ENCODE measurements around the gene PRRT2. TPM values are rescaled to one million over a fixed set of nuclear protein-coding genes. Genes with fewer than 3 reads are reported as not detected.

PRRT2 gene
- total and polyA plus RNA-seq, 7 experiments from 2014 or later: 0.07 to 4.6 (median 2.4) TPM; not detected in 1

- H3K27me3 Mint-ChIP-seq: no peaks in the 10 kb centered on the region
- H3K4me1 Mint-ChIP-seq: peaks cover 7 to 13% (median 9%) of the 10 kb centered on the region in 7 donors
- no peak overlapping the region for H3K27ac Mint-ChIP-seq
- ChIA-PET CTCF (interaction anchor here (0.7 to 2.6 kb wide), 4 partner anchors 30 to 127 kb away, joined by 3 to 13 read pairs (median 4); no protein-coding TSS in a partner anchor), POLR2A (interaction anchor here (0.6 to 1.9 kb wide), 7 partner anchors 9 to 616 kb away, joined by 3 to 7 read pairs (median 3); partner anchors contain the start of genes KIF22 and PAGR1)
- Histone ChIP-seq H3K9me3 (ENCODE audit: control insufficient read depth in 2 of 3, low read length in 3 of 3) (no peaks in the 10 kb centered on the region), H3K36me3 (ENCODE audit: control insufficient read depth in 2 of 3, insufficient read depth in 3 of 3, low read length in 3 of 3) (peaks cover 0 to 2% (median 0%) of the 10 kb centered on the region in 3 experiments), H3K4me1 (ENCODE audit: control insufficient read depth in 2 of 2, insufficient read depth in 2 of 2, low read length in 2 of 2) (peaks cover 0 to 7% of the 10 kb centered on the region in 2 donors), H3K27ac (ENCODE audit: low read depth, low read length) (no peak overlapping the region), H3K4me3 (ENCODE audit: low read length) (no peak overlapping the region), H3K27me3 (ENCODE audit: control insufficient read depth in 2 of 2, insufficient read depth in 2 of 2, low read length in 2 of 2) (no peaks in the 10 kb centered on the region)
- H3K4me3 Mint-ChIP-seq: no peak overlapping the region
- H3K36me3 Mint-ChIP-seq: peaks cover 0 to 8% (median 0%) of the 10 kb centered on the region in 5 donors
- H3K9me3 Mint-ChIP-seq: peaks cover 0 to 4% (median 0%) of the 10 kb centered on the region in 11 donors
- intact Hi-C loops (cut with micrococcal nuclease): no loop called here
- DNase-seq (no peak), ATAC-seq (no peak)
Observed at GRCh38 chr16:29852654-29853053, 40.7 kb downstream of the PRRT2 start.

- no peaks in the 10 kb centered on the region for H3K27me3 Mint-ChIP-seq
- POLR2A ChIA-PET: interaction anchor here (0.7 to 1.9 kb wide), 5 partner anchors 22 to 119 kb away, joined by 3 to 7 read pairs (median 5); partner anchors contain the start of gene TAOK2
- H3K4me3 Mint-ChIP-seq: no peak overlapping the region
- H3K36me3 Mint-ChIP-seq: peaks cover 0 to 14% (median 5%) of the 10 kb centered on the region in 5 donors
- peaks cover 0 to 4% (median 0%) of the 10 kb centered on the region in 11 donors for H3K9me3 Mint-ChIP-seq
- H3K27ac Mint-ChIP-seq: peak overlapping the region in 1 of 9 donors; percentile 34
- Histone ChIP-seq H3K27ac (ENCODE audit: low read depth, low read length) (no peak overlapping the region), H3K36me3 (ENCODE audit: control insufficient read depth in 2 of 3, insufficient read depth in 3 of 3, low read length in 3 of 3) (peaks cover 0 to 19% (median 0%) of the 10 kb centered on the region in 3 experiments), H3K4me3 (ENCODE audit: low read length) (no peak overlapping the region), H3K27me3 (ENCODE audit: control insufficient read depth in 2 of 2, insufficient read depth in 2 of 2, low read length in 2 of 2) (no peaks in the 10 kb centered on the region), H3K4me1 (ENCODE audit: control insufficient read depth in 2 of 2, insufficient read depth in 2 of 2, low read length in 2 of 2) (no peaks in the 10 kb centered on the region), H3K9me3 (ENCODE audit: control insufficient read depth in 2 of 3, low read length in 3 of 3) (no peaks in the 10 kb centered on the region)
- CTCF ChIA-PET: no interaction called here
- ATAC-seq (no peak), DNase-seq (no peak)
- H3K4me1 Mint-ChIP-seq: peaks cover 0 to 12% (median 3%) of the 10 kb centered on the region in 7 donors
- intact Hi-C loops (cut with micrococcal nuclease): no loop called here
Observed at GRCh38 chr16:29854520-29855100, 42.6 kb downstream of the PRRT2 start.

- peaks cover 0 to 36% (median 7%) of the 10 kb centered on the region in 3 experiments for H3K36me3 ChIP-seq (ENCODE audit: control insufficient read depth in 2 of 3, insufficient read depth in 3 of 3, low read length in 3 of 3)
- ChIA-PET CTCF (interaction anchor here (0.7 to 1.1 kb wide), 4 partner anchors 36 to 162 kb away, joined by 3 to 6 read pairs (median 4); no protein-coding TSS in a partner anchor), POLR2A (interaction anchor here (0.6 to 1.1 kb wide), 4 partner anchors 11 to 193 kb away, joined by 3 to 4 read pairs (median 4); no protein-coding TSS in a partner anchor)
- no peaks in the 10 kb centered on the region for H3K9me3 ChIP-seq (ENCODE audit: control insufficient read depth in 2 of 3, low read length in 3 of 3)
- Mint-ChIP-seq H3K4me1 (peaks cover 12 to 25% (median 15%) of the 10 kb centered on the region in 7 donors), H3K27me3 (no peaks in the 10 kb centered on the region), H3K4me3 (peak overlapping the region in 1 of 10 donors; percentile 29), H3K27ac (peak overlapping the region in 2 of 9 donors; percentile 42 to 84), H3K36me3 (peaks cover 0 to 23% (median 5%) of the 10 kb centered on the region in 5 donors), H3K9me3 (no peaks in the 10 kb centered on the region)
- H3K4me3 ChIP-seq (ENCODE audit: low read length): no peak overlapping the region
- no peak overlapping the region for H3K27ac ChIP-seq (ENCODE audit: low read depth, low read length)
- H3K27me3 ChIP-seq (ENCODE audit: control insufficient read depth in 2 of 2, insufficient read depth in 2 of 2, low read length in 2 of 2): no peaks in the 10 kb centered on the region
- peaks cover 10 to 15% of the 10 kb centered on the region in 2 donors for H3K4me1 ChIP-seq (ENCODE audit: control insufficient read depth in 2 of 2, insufficient read depth in 2 of 2, low read length in 2 of 2)
- intact Hi-C loops (cut with micrococcal nuclease): no loop called here
- ATAC-seq (no peak), DNase-seq (no peak)
Observed at GRCh38 chr16:29857133-29857760, 45.3 kb downstream of the PRRT2 start.

- ChIA-PET CTCF (interaction anchor here (0.7 to 1.4 kb wide), 3 partner anchors 10 to 161 kb away, joined by 3 to 5 read pairs (median 3); no protein-coding TSS in a partner anchor), POLR2A (interaction anchor here (0.6 to 1.0 kb wide), 5 partner anchors 10 to 194 kb away, joined by 3 to 4 read pairs (median 3); no protein-coding TSS in a partner anchor)
- peaks cover 0 to 42% (median 7%) of the 10 kb centered on the region in 3 experiments for H3K36me3 ChIP-seq (ENCODE audit: control insufficient read depth in 2 of 3, insufficient read depth in 3 of 3, low read length in 3 of 3)
- H3K9me3 Mint-ChIP-seq: no peaks in the 10 kb centered on the region
- H3K27me3 Mint-ChIP-seq: no peaks in the 10 kb centered on the region
- H3K4me1 ChIP-seq (ENCODE audit: control insufficient read depth in 2 of 2, insufficient read depth in 2 of 2, low read length in 2 of 2): peaks cover 13 to 17% of the 10 kb centered on the region in 2 donors
- H3K4me3 ChIP-seq (ENCODE audit: low read length): no peak overlapping the region
- peaks cover 0 to 23% (median 5%) of the 10 kb centered on the region in 5 donors for H3K36me3 Mint-ChIP-seq
- intact Hi-C loops (cut with micrococcal nuclease): no loop called here
- DNase-seq (no peak), ATAC-seq (no peak)
- peaks cover 12 to 31% (median 21%) of the 10 kb centered on the region in 7 donors for H3K4me1 Mint-ChIP-seq
- H3K27me3 ChIP-seq (ENCODE audit: control insufficient read depth in 2 of 2, insufficient read depth in 2 of 2, low read length in 2 of 2): no peaks in the 10 kb centered on the region
- no peak overlapping the region for H3K27ac ChIP-seq (ENCODE audit: low read depth, low read length)
- peak overlapping the region in 1 of 9 donors; percentile 11 for H3K27ac Mint-ChIP-seq
- no peaks in the 10 kb centered on the region for H3K9me3 ChIP-seq (ENCODE audit: control insufficient read depth in 2 of 3, low read length in 3 of 3)
- H3K4me3 Mint-ChIP-seq: no peak overlapping the region
Observed at GRCh38 chr16:29858149-29858849, 46.3 kb downstream of the PRRT2 start.

- POLR2A ChIA-PET: interaction anchor here (0.6 to 1.0 kb wide), 3 partner anchors 39 to 102 kb away, joined by 3 to 4 read pairs (median 3); no protein-coding TSS in a partner anchor
- Mint-ChIP-seq H3K4me3 (peak overlapping the region in 1 of 10 donors; percentile 29), H3K36me3 (peaks cover 0 to 23% (median 5%) of the 10 kb centered on the region in 5 donors), H3K4me1 (peaks cover 12 to 35% (median 26%) of the 10 kb centered on the region in 7 donors), H3K9me3 (no peaks in the 10 kb centered on the region), H3K27ac (peak overlapping the region in 1 of 9 donors; percentile 62), H3K27me3 (no peaks in the 10 kb centered on the region)
- Histone ChIP-seq H3K27ac (ENCODE audit: low read depth, low read length) (no peak overlapping the region), H3K36me3 (ENCODE audit: control insufficient read depth in 2 of 3, insufficient read depth in 3 of 3, low read length in 3 of 3) (peaks cover 0 to 42% (median 7%) of the 10 kb centered on the region in 3 experiments), H3K4me3 (ENCODE audit: low read length) (no peak overlapping the region), H3K4me1 (ENCODE audit: control insufficient read depth in 2 of 2, insufficient read depth in 2 of 2, low read length in 2 of 2) (peaks cover 13 to 17% of the 10 kb centered on the region in 2 donors), H3K27me3 (ENCODE audit: control insufficient read depth in 2 of 2, insufficient read depth in 2 of 2, low read length in 2 of 2) (no peaks in the 10 kb centered on the region), H3K9me3 (ENCODE audit: control insufficient read depth in 2 of 3, low read length in 3 of 3) (no peaks in the 10 kb centered on the region)
- CTCF ChIA-PET: interaction anchor here (1.4 kb wide), 1 partner anchor 11 kb away, joined by 3 read pairs; no protein-coding TSS in a partner anchor
- intact Hi-C loops (cut with micrococcal nuclease): no loop called here
- no peak for DNase-seq
- ATAC-seq: no peak
Observed at GRCh38 chr16:29858974-29859373, 47.0 kb downstream of the PRRT2 start.

- POLR2A ChIA-PET: interaction anchor here (1.0 kb wide), 2 partner anchors 41 to 194 kb away, joined by 4 to 5 read pairs; no protein-coding TSS in a partner anchor
- Mint-ChIP-seq H3K4me3 (peak overlapping the region in 3 of 10 donors; percentile 45 to 96 (median 75)), H3K36me3 (peaks cover 0 to 23% (median 5%) of the 10 kb centered on the region in 5 donors), H3K27me3 (no peaks in the 10 kb centered on the region), H3K4me1 (peaks cover 12 to 35% (median 26%) of the 10 kb centered on the region in 7 donors), H3K27ac (peak overlapping the region in 3 of 9 donors; percentile 5 to 67 (median 43)), H3K9me3 (no peaks in the 10 kb centered on the region)
- no peak overlapping the region for H3K27ac ChIP-seq (ENCODE audit: low read depth, low read length)
- DNase-seq: no peak
- CTCF ChIA-PET: interaction anchor here (0.6 kb wide), 1 partner anchor 66 kb away, joined by 4 read pairs; the partner anchor contains the start of gene KCTD13
- ATAC-seq: no peak
- intact Hi-C loops (cut with micrococcal nuclease): loop anchor here in 1 of 2 donors (5.0 kb wide), 2 partner anchors 42 to 158 kb away; partner anchors contain the start of gene ASPHD1
- H3K4me3 ChIP-seq (ENCODE audit: low read length): no peak overlapping the region
- H3K9me3 ChIP-seq (ENCODE audit: control insufficient read depth in 2 of 3, low read length in 3 of 3): no peaks in the 10 kb centered on the region
- peaks cover 0 to 42% (median 7%) of the 10 kb centered on the region in 3 experiments for H3K36me3 ChIP-seq (ENCODE audit: control insufficient read depth in 2 of 3, insufficient read depth in 3 of 3, low read length in 3 of 3)
- H3K4me1 ChIP-seq (ENCODE audit: control insufficient read depth in 2 of 2, insufficient read depth in 2 of 2, low read length in 2 of 2): peaks cover 13 to 17% of the 10 kb centered on the region in 2 donors
- H3K27me3 ChIP-seq (ENCODE audit: control insufficient read depth in 2 of 2, insufficient read depth in 2 of 2, low read length in 2 of 2): no peaks in the 10 kb centered on the region
Observed at GRCh38 chr16:29860218-29860617, 48.2 kb downstream of the PRRT2 start.
